GM18861 (cell line): ENCODE results near the gene UBE2D3.
"Not testable (repeated sequence)": the region's sequence is repeated elsewhere in the genome, so short reads cannot be mapped to it uniquely, and the experiment has no call there.

Source experiments
- ATAC-seq: cut with Tn5 transposase; IDR thresholded peaks from one replicate; pipeline ENCODE4 v1.9.1; 2021; ENCODE audit not compliant: unreplicated experiment

UBE2D3 gene

GRCh38 chr4:102832105-102832504, 4.8 kb upstream of the UBE2D3 start:
- ATAC-seq: no peak

- no peak for ATAC-seq
Observed at GRCh38 chr4:102829803-102830202, 2.5 kb upstream of the UBE2D3 start.

- ATAC-seq: no peak
Observed at GRCh38 chr4:102828497-102828808, 1.1 kb upstream of the UBE2D3 start.

GRCh38 chr4:102827674-102828496, 534 bp upstream of the UBE2D3 start:
- ATAC-seq: peak; percentile 77

GRCh38 chr4:102826105-102826889, 1.1 kb downstream of the UBE2D3 start:
- no peak for ATAC-seq

- no peak for ATAC-seq
Observed at GRCh38 chr4:102825261-102826091, 1.9 kb downstream of the UBE2D3 start.

- no peak for ATAC-seq
Observed at GRCh38 chr4:102824398-102824797, 3.0 kb downstream of the UBE2D3 start.

- no peak for ATAC-seq
Observed at GRCh38 chr4:102823897-102824296, 3.5 kb downstream of the UBE2D3 start.

GRCh38 chr4:102823464-102823863, 3.9 kb downstream of the UBE2D3 start:
- no peak for ATAC-seq

- ATAC-seq: no peak
Observed at GRCh38 chr4:102819588-102820365, 7.6 kb downstream of the UBE2D3 start.

- not testable (repeated sequence) for ATAC-seq
Observed at GRCh38 chr4:102819100-102819499, 8.3 kb downstream of the UBE2D3 start.

- no peak for ATAC-seq
Observed at GRCh38 chr4:102817613-102818268, 9.6 kb downstream of the UBE2D3 start.

GRCh38 chr4:102817021-102817605, 10.2 kb downstream of the UBE2D3 start:
- ATAC-seq: no peak

GRCh38 chr4:102815981-102816380, 11.4 kb downstream of the UBE2D3 start:
- ATAC-seq: no peak

- no peak for ATAC-seq
Observed at GRCh38 chr4:102809691-102810090, 17.7 kb downstream of the UBE2D3 start.

GRCh38 chr4:102809190-102809589, 18.2 kb downstream of the UBE2D3 start:
- no peak for ATAC-seq

- no peak for ATAC-seq
Observed at GRCh38 chr4:102808009-102808408, 19.3 kb downstream of the UBE2D3 start.

GRCh38 chr4:102807345-102807744, 20.0 kb downstream of the UBE2D3 start:
- ATAC-seq: peak; percentile 60

GRCh38 chr4:102799816-102800215, 27.5 kb downstream of the UBE2D3 start:
- ATAC-seq: no peak

- ATAC-seq: no peak
Observed at GRCh38 chr4:102794999-102795398, 32.4 kb downstream of the UBE2D3 start.
